GM19193 (cell line): ENCODE data around the gene IFI44L.

Experiments used
- POLR2A ChIP-seq: IDR thresholded peaks from 4 replicates; pipeline ENCODE4 v1.6.1; 2011; ENCODE audit not compliant: insufficient read depth, insufficient read length; ENCODE audit errors: extremely low read depth

Gene IFI44L

GRCh38 chr1:78619803-78620579 is at the start of gene IFI44L:
IFI44L (plus strand) TSS chr1:78620448; CDS start chr1:78627916, 7,468 bp downstream.
- TF ChIP-seq POLR2A, result peak; percentile 31

GRCh38 chr1:78570539-78570938 is 49.7 kb upstream of the IFI44L start:
- TF ChIP-seq POLR2A, result no peak

- no peak for TF ChIP-seq POLR2A
Measured at GRCh38 chr1:78577257-78578100, 42.8 kb upstream of the IFI44L start.

- TF ChIP-seq POLR2A, result no peak
Measured at GRCh38 chr1:78586572-78586971, 33.7 kb upstream of the IFI44L start.

- no peak for TF ChIP-seq POLR2A
Measured at GRCh38 chr1:78587211-78587610, 33.0 kb upstream of the IFI44L start.

- TF ChIP-seq POLR2A, result no peak
Measured at GRCh38 chr1:78591971-78592370, 28.3 kb upstream of the IFI44L start.

GRCh38 chr1:78599294-78599693 is 21.0 kb upstream of the IFI44L start:
- no peak for TF ChIP-seq POLR2A

GRCh38 chr1:78601068-78601467 is 19.2 kb upstream of the IFI44L start:
- TF ChIP-seq POLR2A, result no peak

GRCh38 chr1:78603206-78603605 is 17.0 kb upstream of the IFI44L start:
- no peak for TF ChIP-seq POLR2A

GRCh38 chr1:78604643-78605042 is 15.6 kb upstream of the IFI44L start:
- TF ChIP-seq POLR2A, result no peak

- TF ChIP-seq POLR2A, result no peak
Measured at GRCh38 chr1:78606274-78606673, 14.0 kb upstream of the IFI44L start.

GRCh38 chr1:78607334-78607927 is 12.8 kb upstream of the IFI44L start:
- TF ChIP-seq POLR2A, result no peak

GRCh38 chr1:78607944-78608343 is 12.3 kb upstream of the IFI44L start:
- TF ChIP-seq POLR2A, result no peak

- peak; percentile 26 for TF ChIP-seq POLR2A
Measured at GRCh38 chr1:78617615-78618026, 2.6 kb upstream of the IFI44L start.

GRCh38 chr1:78619032-78619431 is 1.2 kb upstream of the IFI44L start:
- TF ChIP-seq POLR2A, result no peak

- no peak for TF ChIP-seq POLR2A
Measured at GRCh38 chr1:78619446-78619802, 824 bp upstream of the IFI44L start.

- TF ChIP-seq POLR2A, result no peak
Measured at GRCh38 chr1:78620666-78621065, 418 bp downstream of the IFI44L start.

- TF ChIP-seq POLR2A, result no peak
Measured at GRCh38 chr1:78622548-78622947, 2.3 kb downstream of the IFI44L start.
